Cardiac septum (tissue), 1 donor: ENCODE results near the gene FOXL1. TPM values are rescaled to one million over a fixed set of nuclear protein-coding genes. Genes with fewer than 3 reads are reported as not detected.

Experiments
- DNase-seq: peaks from one replicate; pipeline ENCODE4 v3.0.0-alpha.2; 2020; ENCODE audit warnings: low spot score
- intact Hi-C: fragments of 100-400 bp; cut with DNase I; formaldehyde crosslinking; loops from one replicate; pipeline ENCODE4 v1.14.0; 2022
- total RNA-seq: library from RNA; stranded (reverse); fragmentation: NEBNext Ultra II Directional; extraction: Animal tissue kit (Norgen Biotek cat#: 25700); gene quantifications from one replicate; pipeline ENCODE4 v1.2.1, GENCODE V29; 2021
- donor health status: DM: no; HTN: no; CAD: no.

FOXL1 gene
- total RNA-seq, 1 donor from 2014 or later = 1.2 TPM

- intact Hi-C loops = no loop called here
- no peak for DNase-seq
Observed at GRCh38 chr16:86566966-86567700, 11.2 kb upstream of the FOXL1 start.

- intact Hi-C loops = no loop called here
- no peak for DNase-seq
Observed at GRCh38 chr16:86567701-86568581, 10.4 kb upstream of the FOXL1 start.

GRCh38 chr16:86568677-86569623 is 9.4 kb upstream of the FOXL1 start:
- no peak for DNase-seq
- intact Hi-C loops = no loop called here

- DNase-seq = no peak
- intact Hi-C loops = loop anchor here (10.0 kb wide), 1 partner anchor 265 kb away; no protein-coding TSS in a partner anchor
Observed at GRCh38 chr16:86569701-86570447, 8.5 kb upstream of the FOXL1 start.

- DNase-seq = no peak
- intact Hi-C loops = loop anchor here (10.0 kb wide), 1 partner anchor 264 kb away; no protein-coding TSS in a partner anchor
Observed at GRCh38 chr16:86570558-86571529, 7.5 kb upstream of the FOXL1 start.

- no peak for DNase-seq
- intact Hi-C loops = loop anchor here (10.0 kb wide), 1 partner anchor 263 kb away; no protein-coding TSS in a partner anchor
Observed at GRCh38 chr16:86571530-86571915, 6.8 kb upstream of the FOXL1 start.

GRCh38 chr16:86572041-86572521 is 6.3 kb upstream of the FOXL1 start:
- no peak for DNase-seq
- intact Hi-C loops = loop anchor here (10.0 kb wide), 1 partner anchor 263 kb away; no protein-coding TSS in a partner anchor

GRCh38 chr16:86572606-86573005 is 5.7 kb upstream of the FOXL1 start:
- intact Hi-C loops = loop anchor here (10.0 kb wide), 1 partner anchor 262 kb away; no protein-coding TSS in a partner anchor

GRCh38 chr16:86573215-86573614 is 5.1 kb upstream of the FOXL1 start:
- intact Hi-C loops = loop anchor here (10.0 kb wide), 1 partner anchor 262 kb away; no protein-coding TSS in a partner anchor
- DNase-seq = no peak

More at GRCh38 chr16:86572606-86573005, 5.7 kb upstream of the FOXL1 start:
- no peak for DNase-seq

- no peak for DNase-seq
- intact Hi-C loops = loop anchor here (10.0 kb wide), 1 partner anchor 261 kb away; no protein-coding TSS in a partner anchor
Observed at GRCh38 chr16:86573646-86574508, 4.5 kb upstream of the FOXL1 start.

GRCh38 chr16:86574646-86575045 is 3.7 kb upstream of the FOXL1 start:
- intact Hi-C loops = loop anchor here (5.0 to 10.0 kb wide), 3 partner anchors 93 to 260 kb away; no protein-coding TSS in a partner anchor
- DNase-seq = no peak

GRCh38 chr16:86575095-86575685 is 3.2 kb upstream of the FOXL1 start:
- DNase-seq = no peak
- intact Hi-C loops = loop anchor here (5.0 to 10.0 kb wide), 3 partner anchors 92 to 260 kb away; no protein-coding TSS in a partner anchor

- intact Hi-C loops = loop anchor here (5.0 to 10.0 kb wide), 3 partner anchors 91 to 259 kb away; no protein-coding TSS in a partner anchor
- peak; percentile 88 for DNase-seq
Observed at GRCh38 chr16:86575754-86576557, 2.4 kb upstream of the FOXL1 start.

- intact Hi-C loops = loop anchor here (5.0 to 10.0 kb wide), 3 partner anchors 91 to 258 kb away; no protein-coding TSS in a partner anchor
- no peak for DNase-seq
Observed at GRCh38 chr16:86576591-86577313, 1.6 kb upstream of the FOXL1 start.
